A673 (cell line): ENCODE measurements around the gene NDUFA5. TPM values are rescaled to one million over a fixed set of nuclear protein-coding genes. Genes with fewer than 3 reads are reported as not detected.

Source experiments
- BruUV-seq: library from RNA; stranded (reverse); fragments of 400-500 nt; replicated peaks from 2 replicates; lab custom pipeline; 2021; lab: Mats Ljungman, UMichigan
- CTCF ChIA-PET: fragments of 300-600 bp; sonication (Branson Sonifier 250); formaldehyde crosslinking; loops from one replicate; lab custom pipeline; 2022; ENCODE audit warnings: antibody characterized with exemption; lab: Charles Lee
- POLR2A ChIA-PET: fragments of 300-600 bp; sonication (Branson Sonifier 250); formaldehyde crosslinking; loops from one replicate; lab custom pipeline; 2022; ENCODE audit warnings: antibody characterized with exemption; ENCODE audit not compliant: low non-redundant PET; lab: Charles Lee
- DNase-seq: peaks from one replicate; pipeline ENCODE4 v3.0.0-alpha.2; 2015; ENCODE audit warnings: low spot score
- H3K27ac ChIP-seq: fragments of 200-600 bp; sonication (generic); 2 replicates; pipeline ENCODE4 v1.5.1; 2016; ENCODE audit warnings: mixed run types, low read depth, mild to moderate bottlenecking, mixed read lengths, antibody characterized with exemption, low read length; ENCODE audit not compliant: poor library complexity, severe bottlenecking
- H3K27me3 ChIP-seq: fragments of 200-600 bp; sonication (generic); replicated peaks from 2 replicates; pipeline ENCODE4 v1.6.1; 2017; ENCODE audit warnings: mixed run types, low read depth, mild to moderate bottlenecking, mixed read lengths, antibody characterized with exemption, low read length; ENCODE audit not compliant: insufficient read depth, poor library complexity
- H3K36me3 ChIP-seq: fragments of 200-600 bp; sonication (generic); 2 replicates; pipeline ENCODE4 v1.6.1; 2016; ENCODE audit warnings: mixed run types, mild to moderate bottlenecking, mixed read lengths, antibody characterized with exemption, low read length; ENCODE audit not compliant: insufficient read depth, poor library complexity, severe bottlenecking
- H3K4me1 ChIP-seq: fragments of 200-600 bp; sonication (generic); 2 replicates; pipeline ENCODE4 v1.6.1; 2017; ENCODE audit warnings: mixed run types, mild to moderate bottlenecking, mixed read lengths, antibody characterized with exemption, low read length; ENCODE audit not compliant: insufficient read depth, poor library complexity, severe bottlenecking
- H3K4me3 ChIP-seq: fragments of 200-600 bp; sonication (generic); 2 replicates; pipeline ENCODE4 v1.5.1; 2016; ENCODE audit warnings: low read depth, mixed run types, mild to moderate bottlenecking, mixed read lengths, low read length; ENCODE audit not compliant: poor library complexity, severe bottlenecking
- H3K9me3 ChIP-seq: fragments of 200-600 bp; sonication (generic); 2 replicates; pipeline ENCODE4 v1.6.1; 2016; ENCODE audit warnings: mixed run types, low read depth, mild to moderate bottlenecking, mixed read lengths, antibody characterized with exemption, low read length; ENCODE audit not compliant: poor library complexity, severe bottlenecking
- EZH2 ChIP-seq: fragments of 200-600 bp; sonication (generic); IDR thresholded peaks from 2 replicates; pipeline ENCODE4 v1.6.1; 2017; ENCODE audit warnings: borderline replicate concordance, low read depth, mild to moderate bottlenecking, mixed read lengths, antibody characterized with exemption, low read length; ENCODE audit not compliant: poor library complexity, severe bottlenecking
- intact Hi-C: fragments of 100-400 bp; cut with micrococcal nuclease; formaldehyde crosslinking; loops from one replicate; pipeline ENCODE4 v1.10.0; 2022; ENCODE audit not compliant: unreplicated experiment
- total RNA-seq: library from RNA; stranded (reverse); gene quantifications from 2 replicates; pipeline ENCODE4 v1.2.3, GENCODE V29; 2021
- TF ChIP-seq, protein P1 (sequence below): fragments of 300-800, 200-600 bp; sonication (generic); conservative IDR thresholded peaks from 2 replicates; pipeline ENCODE4 v1.5.1; 2017; ENCODE audit warnings: low read depth, mild to moderate bottlenecking, antibody characterized with exemption, low read length, moderate library complexity, mixed read lengths

NDUFA5 gene
- total RNA-seq, 1 experiment from 2014 or later = 114 TPM

DNA sequence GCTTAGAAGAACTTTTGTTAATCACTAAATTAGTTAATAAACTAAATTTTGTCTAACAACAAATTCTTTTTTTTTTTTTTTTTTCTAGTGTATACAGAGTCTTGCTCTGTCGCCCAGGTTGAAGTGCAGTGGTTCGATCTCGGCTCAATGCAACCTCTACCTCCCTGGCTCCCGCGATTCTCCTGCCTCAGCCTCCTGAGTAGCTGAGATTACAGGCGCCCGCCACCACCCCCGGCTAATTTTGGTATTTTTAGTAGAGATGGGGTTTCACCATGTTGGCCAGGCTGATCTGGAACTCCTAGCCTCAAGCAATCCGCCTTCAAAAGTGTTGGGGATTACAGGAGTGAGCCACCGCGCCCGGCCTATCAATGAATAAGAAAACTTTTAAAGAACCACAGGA is 22.1 kb downstream of the NDUFA5 start:
- Histone ChIP-seq H3K27ac (no peak overlapping the region), H3K4me1 (peaks cover 30% of the 10 kb centered on the region), H3K9me3 (no peaks in the 10 kb centered on the region), H3K36me3 (no peaks in the 10 kb centered on the region), H3K4me3 (peak overlapping the region; percentile 63), H3K27me3 (peaks cover 8% of the 10 kb centered on the region)
- no peak for DNase-seq
- ChIA-PET POLR2A (no interaction called here), CTCF (no interaction called here)
- TF ChIP-seq EZH2 = no peak
- TF ChIP-seq, protein P1, sequence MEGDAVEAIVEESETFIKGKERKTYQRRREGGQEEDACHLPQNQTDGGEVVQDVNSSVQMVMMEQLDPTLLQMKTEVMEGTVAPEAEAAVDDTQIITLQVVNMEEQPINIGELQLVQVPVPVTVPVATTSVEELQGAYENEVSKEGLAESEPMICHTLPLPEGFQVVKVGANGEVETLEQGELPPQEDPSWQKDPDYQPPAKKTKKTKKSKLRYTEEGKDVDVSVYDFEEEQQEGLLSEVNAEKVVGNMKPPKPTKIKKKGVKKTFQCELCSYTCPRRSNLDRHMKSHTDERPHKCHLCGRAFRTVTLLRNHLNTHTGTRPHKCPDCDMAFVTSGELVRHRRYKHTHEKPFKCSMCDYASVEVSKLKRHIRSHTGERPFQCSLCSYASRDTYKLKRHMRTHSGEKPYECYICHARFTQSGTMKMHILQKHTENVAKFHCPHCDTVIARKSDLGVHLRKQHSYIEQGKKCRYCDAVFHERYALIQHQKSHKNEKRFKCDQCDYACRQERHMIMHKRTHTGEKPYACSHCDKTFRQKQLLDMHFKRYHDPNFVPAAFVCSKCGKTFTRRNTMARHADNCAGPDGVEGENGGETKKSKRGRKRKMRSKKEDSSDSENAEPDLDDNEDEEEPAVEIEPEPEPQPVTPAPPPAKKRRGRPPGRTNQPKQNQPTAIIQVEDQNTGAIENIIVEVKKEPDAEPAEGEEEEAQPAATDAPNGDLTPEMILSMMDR = no peak
- TSS peak; percentile 64 for BruUV-seq
- intact Hi-C loops = no loop called here

GRCh38 chr7:123534383-123535260 is 23.0 kb downstream of the NDUFA5 start, which contains the start of gene IQUB:
TSS of gene IQUB (minus strand) at chr7:123534595. CDS start at chr7:123512340, 22,255 bp downstream.
- H3K4me3 ChIP-seq = peak within 1 kb of the TSS; percentile 63
- ChIA-PET POLR2A (interaction anchor here (0.6 kb wide), 1 partner anchor 330 kb away, joined by 4 read pairs; no protein-coding TSS in a partner anchor), CTCF (interaction anchor here (1.3 kb wide), 1 partner anchor 40 kb away, joined by 4 read pairs; no protein-coding TSS in a partner anchor)
- H3K4me1 ChIP-seq = peaks cover 29% of the 10 kb centered on the region
- peak within 1 kb of the TSS; percentile 84 for H3K27ac ChIP-seq
- H3K36me3 ChIP-seq = no peaks in the 10 kb centered on the region
- peak; percentile 97 for DNase-seq
- H3K9me3 ChIP-seq = no peaks in the 10 kb centered on the region
- intact Hi-C loops = no loop called here
- peaks cover 8% of the 10 kb centered on the region for H3K27me3 ChIP-seq
- BruUV-seq = no TSS peak
- TF ChIP-seq, protein P1 = no peak
- TF ChIP-seq EZH2 = no peak

- DNase-seq = no peak
- TF ChIP-seq, protein P1 = no peak
- no peak for TF ChIP-seq EZH2
- intact Hi-C loops = no loop called here
- ChIA-PET POLR2A (no interaction called here), CTCF (interaction anchor here (1.3 kb wide), 1 partner anchor 40 kb away, joined by 4 read pairs; no protein-coding TSS in a partner anchor)
- Histone ChIP-seq H3K4me3 (peak overlapping the region; percentile 63), H3K27ac (no peak overlapping the region), H3K4me1 (peaks cover 29% of the 10 kb centered on the region), H3K27me3 (peaks cover 8% of the 10 kb centered on the region), H3K9me3 (no peaks in the 10 kb centered on the region), H3K36me3 (no peaks in the 10 kb centered on the region)
- BruUV-seq = no TSS peak
Measured at GRCh38 chr7:123533929-123534382, 23.7 kb downstream of the NDUFA5 start.
